RWPE2 (cell line): ENCODE measurements around the gene STMP1.
A peak's percentile ranks its signal among the peaks of the same experiment; 100 is the strongest.
"Not testable (repeated sequence)": the region's sequence is repeated elsewhere in the genome, so short reads cannot be mapped to it uniquely, and the experiment has no call there.

Experiments used
- ATAC-seq: fragments of 200-7000 bp; cut with Tn5 transposase; 3 replicates; pipeline ENCODE4 v1.9.1; 2021; ENCODE audit warnings: low read depth
- DNase-seq: peaks from one replicate; pipeline ENCODE4 v3.0.0-alpha.2; 2020; ENCODE audit warnings: low spot score
- H3K27ac ChIP-seq: fragments of 450-650 bp; 2 replicates; pipeline ENCODE4 v1.5.1; 2017; ENCODE audit warnings: mild to moderate bottlenecking; ENCODE audit not compliant: poor library complexity, severe bottlenecking
- H3K27me3 ChIP-seq: fragments of 250-450 bp; sonication (Bioruptor Pico); 2 replicates; pipeline ENCODE4 v1.5.1; 2021; ENCODE audit warnings: mild to moderate bottlenecking, moderate library complexity; ENCODE audit not compliant: insufficient read depth, poor library complexity, severe bottlenecking
- H3K36me3 ChIP-seq: fragments of 250-450 bp; sonication (Bioruptor Pico); 2 replicates; pipeline ENCODE4 v1.5.1; 2020; ENCODE audit warnings: low read depth, mild to moderate bottlenecking, moderate library complexity
- H3K4me1 ChIP-seq: fragments of 250-450 bp; sonication (Bioruptor Pico); 2 replicates; pipeline ENCODE4 v1.5.1; 2021; ENCODE audit warnings: mild to moderate bottlenecking, moderate library complexity; ENCODE audit not compliant: insufficient read depth, poor library complexity, severe bottlenecking
- H3K4me3 ChIP-seq: fragments of 250-450 bp; sonication (Bioruptor Pico); 2 replicates; pipeline ENCODE4 v1.5.1; 2021; ENCODE audit warnings: mild to moderate bottlenecking, moderate library complexity; ENCODE audit not compliant: severe bottlenecking
- H3K9me3 ChIP-seq: fragments of 250-450 bp; sonication (Bioruptor Pico); 2 replicates; pipeline ENCODE4 v1.5.1; 2021; ENCODE audit warnings: mild to moderate bottlenecking, moderate library complexity; ENCODE audit not compliant: severe bottlenecking
- TF ChIP-seq, protein P1 (sequence below): fragments of 450-650 bp; IDR thresholded peaks from one replicate; pipeline ENCODE4 v1.5.1; 2017; ENCODE audit warnings: mild to moderate bottlenecking, moderate library complexity; ENCODE audit not compliant: poor library complexity, severe bottlenecking

The STMP1 gene

DNA sequence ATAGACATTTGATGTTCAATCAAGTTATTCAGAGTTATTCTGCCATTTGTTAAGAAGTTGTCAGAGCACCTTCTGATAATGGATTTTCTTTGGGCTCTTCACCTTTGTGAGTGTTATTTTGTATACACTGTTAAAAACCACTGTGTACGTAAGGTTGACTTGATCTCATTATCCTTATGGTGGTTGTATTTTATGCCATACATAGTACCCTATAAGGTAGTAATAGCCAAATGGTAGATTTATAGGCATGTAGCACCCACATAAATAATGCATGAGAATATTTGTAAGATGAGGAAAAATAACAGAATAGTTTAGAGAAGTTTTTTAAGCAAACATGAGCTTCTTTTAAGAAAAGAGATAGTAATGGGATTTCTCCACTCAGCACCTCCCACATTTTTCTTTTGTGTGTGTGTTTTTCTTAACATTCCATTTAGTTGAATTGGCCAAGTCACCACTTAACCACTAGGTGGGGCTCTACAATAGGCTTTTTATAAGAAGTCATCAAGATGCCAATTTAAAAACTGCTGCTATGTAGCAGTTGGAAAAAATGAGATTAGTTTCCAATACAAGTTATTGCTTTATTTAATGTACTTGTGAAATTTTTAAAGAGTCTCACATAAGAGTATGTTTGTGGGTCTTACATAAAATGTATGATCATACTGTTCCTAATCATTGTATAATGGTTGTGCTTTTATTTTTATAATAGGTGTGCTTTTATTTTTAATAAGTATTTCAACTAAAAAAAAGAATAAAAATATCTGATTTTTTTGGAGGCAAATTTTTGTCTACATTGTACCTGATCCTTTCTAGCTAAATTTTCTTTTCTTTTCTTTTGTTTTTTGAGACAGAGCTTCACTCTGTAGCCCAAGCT lies 41.1 kb upstream of the STMP1 start:
- H3K9me3 ChIP-seq = no peaks in the 10 kb centered on the region
- DNase-seq (no peak), ATAC-seq (peak; percentile 77)
- TF ChIP-seq, protein P1, sequence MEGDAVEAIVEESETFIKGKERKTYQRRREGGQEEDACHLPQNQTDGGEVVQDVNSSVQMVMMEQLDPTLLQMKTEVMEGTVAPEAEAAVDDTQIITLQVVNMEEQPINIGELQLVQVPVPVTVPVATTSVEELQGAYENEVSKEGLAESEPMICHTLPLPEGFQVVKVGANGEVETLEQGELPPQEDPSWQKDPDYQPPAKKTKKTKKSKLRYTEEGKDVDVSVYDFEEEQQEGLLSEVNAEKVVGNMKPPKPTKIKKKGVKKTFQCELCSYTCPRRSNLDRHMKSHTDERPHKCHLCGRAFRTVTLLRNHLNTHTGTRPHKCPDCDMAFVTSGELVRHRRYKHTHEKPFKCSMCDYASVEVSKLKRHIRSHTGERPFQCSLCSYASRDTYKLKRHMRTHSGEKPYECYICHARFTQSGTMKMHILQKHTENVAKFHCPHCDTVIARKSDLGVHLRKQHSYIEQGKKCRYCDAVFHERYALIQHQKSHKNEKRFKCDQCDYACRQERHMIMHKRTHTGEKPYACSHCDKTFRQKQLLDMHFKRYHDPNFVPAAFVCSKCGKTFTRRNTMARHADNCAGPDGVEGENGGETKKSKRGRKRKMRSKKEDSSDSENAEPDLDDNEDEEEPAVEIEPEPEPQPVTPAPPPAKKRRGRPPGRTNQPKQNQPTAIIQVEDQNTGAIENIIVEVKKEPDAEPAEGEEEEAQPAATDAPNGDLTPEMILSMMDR = peak; percentile 94
- no peak overlapping the region for H3K27ac ChIP-seq
- no peak overlapping the region for H3K4me3 ChIP-seq
- H3K4me1 ChIP-seq = peaks cover 3% of the 10 kb centered on the region
- no peaks in the 10 kb centered on the region for H3K27me3 ChIP-seq
- peaks cover 100% of the 10 kb centered on the region for H3K36me3 ChIP-seq

DNA sequence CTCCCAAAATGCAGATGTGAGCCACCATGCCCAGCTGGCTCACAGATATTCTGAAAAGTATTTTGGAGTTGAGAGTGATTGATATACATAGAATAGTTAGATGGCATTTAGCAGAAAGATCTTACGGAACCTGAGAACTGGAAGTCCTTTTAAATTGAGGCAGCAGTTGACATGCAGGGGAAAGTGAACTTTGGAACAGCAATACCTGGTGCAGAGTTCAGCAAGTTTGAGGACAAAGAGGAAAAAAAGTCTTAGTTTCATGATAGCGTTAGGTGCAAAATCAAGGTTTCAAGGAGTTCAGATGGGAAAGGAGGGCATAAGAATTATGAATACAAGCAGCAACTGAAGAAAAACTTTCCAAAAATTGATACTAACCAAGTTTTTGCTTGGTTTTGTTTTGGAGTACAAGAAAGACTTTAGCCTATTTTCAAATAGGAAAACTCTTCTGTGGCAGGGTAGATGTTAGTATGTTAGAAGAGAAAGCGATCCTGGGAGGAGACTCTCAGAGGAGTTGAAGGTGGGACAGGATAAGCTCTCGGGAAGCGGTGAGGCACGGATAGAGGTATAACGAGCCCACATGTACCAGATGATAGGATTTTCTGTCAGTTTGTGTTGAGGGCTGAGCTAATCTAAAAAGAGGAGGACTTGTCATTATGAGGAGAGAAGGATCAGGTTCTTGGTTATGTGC lies 28.0 kb upstream of the STMP1 start:
- TF ChIP-seq, protein P1 = no peak
- H3K27me3 ChIP-seq = no peaks in the 10 kb centered on the region
- ATAC-seq (no peak), DNase-seq (no peak)
- H3K4me3 ChIP-seq = no peak overlapping the region
- no peaks in the 10 kb centered on the region for H3K4me1 ChIP-seq
- H3K27ac ChIP-seq = no peak overlapping the region
- H3K36me3 ChIP-seq = peaks cover 96% of the 10 kb centered on the region
- H3K9me3 ChIP-seq = no peaks in the 10 kb centered on the region

DNA sequence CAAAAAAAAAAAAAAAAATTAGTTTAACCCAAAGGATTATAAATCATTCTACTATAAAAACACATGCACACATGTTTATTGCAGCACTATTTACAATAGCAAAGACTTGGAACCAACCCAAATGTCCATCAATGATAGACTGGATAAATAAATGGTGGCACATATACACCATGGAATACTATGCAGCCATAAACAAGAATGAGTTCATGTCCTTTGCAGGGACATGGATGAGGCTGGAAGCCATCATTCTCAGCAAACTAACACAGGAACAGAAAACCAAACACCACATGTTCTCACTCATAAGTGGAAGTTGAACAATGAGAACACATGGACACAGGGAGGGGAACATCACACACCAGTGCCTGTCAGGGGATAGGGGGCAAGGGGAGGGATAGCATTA lies 22.6 kb upstream of the STMP1 start:
- H3K36me3 ChIP-seq = peaks cover 98% of the 10 kb centered on the region
- not testable (repeated sequence) for DNase-seq, ATAC-seq, H3K9me3 ChIP-seq, H3K4me3 ChIP-seq, H3K27ac ChIP-seq, H3K4me1 ChIP-seq, H3K27me3 ChIP-seq

DNA sequence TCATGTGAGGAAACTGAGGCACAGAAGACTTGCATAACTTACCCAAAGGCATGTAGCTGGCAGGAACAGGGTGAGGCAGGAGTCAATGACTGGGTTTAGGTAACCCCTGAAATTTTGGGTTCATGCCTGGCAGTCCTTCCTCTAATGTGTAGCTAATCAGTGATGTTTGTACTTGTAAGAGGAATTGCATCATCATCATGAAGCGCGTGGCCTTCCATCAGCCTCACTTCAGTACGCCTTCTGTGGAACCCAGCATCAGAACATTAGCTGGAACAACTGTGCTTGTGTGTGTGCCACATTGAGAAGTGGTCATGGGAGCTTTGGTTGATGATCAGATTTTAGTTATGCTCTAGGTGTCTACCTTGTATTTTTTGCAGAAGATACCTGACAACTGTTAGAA lies 18.2 kb upstream of the STMP1 start:
- Histone ChIP-seq H3K4me3 (no peak overlapping the region), H3K4me1 (no peaks in the 10 kb centered on the region), H3K27me3 (no peaks in the 10 kb centered on the region), H3K36me3 (peaks cover 98% of the 10 kb centered on the region), H3K9me3 (no peaks in the 10 kb centered on the region), H3K27ac (no peak overlapping the region)
- TF ChIP-seq, protein P1 = no peak
- ATAC-seq (no peak), DNase-seq (no peak)

DNA sequence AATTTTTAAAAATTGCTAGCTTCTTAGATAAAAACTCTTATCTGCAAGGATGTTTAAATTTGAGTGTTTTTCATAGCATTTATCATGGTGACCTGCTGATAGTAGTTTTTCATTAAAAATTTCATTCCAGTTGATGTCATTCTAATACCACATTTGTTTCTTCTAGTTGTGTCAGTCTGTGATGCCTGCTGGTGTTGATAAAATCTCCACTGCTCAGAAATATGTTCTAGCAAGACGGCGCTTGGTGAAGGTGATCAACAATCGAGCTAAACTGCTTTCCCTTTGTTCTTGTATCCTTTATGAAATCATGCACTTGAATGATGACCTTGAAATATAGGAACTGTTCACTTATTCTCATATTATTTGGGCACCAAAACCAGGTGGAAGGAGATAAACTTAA lies 17.6 kb upstream of the STMP1 start:
- Histone ChIP-seq H3K27ac (no peak overlapping the region), H3K4me3 (no peak overlapping the region), H3K27me3 (no peaks in the 10 kb centered on the region), H3K36me3 (peaks cover 98% of the 10 kb centered on the region), H3K4me1 (no peaks in the 10 kb centered on the region), H3K9me3 (no peaks in the 10 kb centered on the region)
- TF ChIP-seq, protein P1 = no peak
- DNase-seq (no peak), ATAC-seq (no peak)
